ENCODE data around the gene ITPRIP.

The ITPRIP gene

DNA sequence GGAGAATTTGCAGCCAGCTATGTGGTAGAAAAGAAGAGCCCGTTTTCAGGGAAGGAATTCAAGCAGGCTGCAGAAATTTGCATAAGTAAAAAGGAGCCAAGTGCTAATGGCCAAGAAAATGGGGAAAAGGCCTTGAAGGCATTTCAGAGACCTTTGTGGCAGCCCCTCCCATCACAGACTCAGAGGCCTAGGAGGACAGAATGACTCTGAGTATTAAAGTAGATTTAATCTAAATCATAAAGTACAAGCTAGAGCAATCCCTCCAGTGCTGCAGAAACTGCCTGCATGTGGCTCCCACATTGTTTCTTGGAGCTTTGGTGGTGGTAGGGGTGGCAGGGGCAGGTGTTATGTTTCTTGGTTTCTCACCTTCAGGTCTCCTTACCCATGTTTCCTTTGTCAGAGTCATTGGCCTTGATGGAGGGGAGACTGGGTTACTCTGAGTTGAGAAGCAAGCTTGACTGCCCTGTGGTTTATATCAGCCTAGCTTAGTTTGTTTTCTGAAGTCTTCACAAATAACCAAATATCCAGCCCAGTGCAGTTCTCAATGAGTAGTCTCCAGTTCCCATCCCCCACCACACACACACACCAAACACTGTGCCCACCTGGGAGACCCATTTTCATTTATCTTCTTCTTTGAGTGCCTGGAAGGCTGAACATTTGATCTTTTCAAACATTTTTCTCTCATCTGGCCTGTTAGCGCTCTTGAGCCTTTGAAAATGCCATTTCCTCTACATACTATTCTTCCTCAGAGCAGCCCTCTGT lies 34.5 kb downstream of the ITPRIP start:
- TF ChIP-seq Cebpa-rat (IDR thresholded peaks at IDR 0.05): no peak
- Histone ChIP-seq H3K4me1 (peaks cover 9% of the 10 kb centered on the region), H3K4me3 (no peak overlapping the region), H3K36me3 (no peaks in the 10 kb centered on the region; the same call in 1 of the 2 replicates), H3K4me2 (no peak overlapping the region), H3K27me3 (no peaks in the 10 kb centered on the region), H3K27ac (no peak overlapping the region), H3K9ac (no peak overlapping the region), H4K20me1 (0 out of 2 replicates have a peak, but pooled peaks cover 17% of the 10 kb centered on the region), H3K9me3 (peaks cover 8% of the 10 kb centered on the region)

GRCh38 chr10:104301907-104302690 lies 36.2 kb downstream of the ITPRIP start:
- Histone ChIP-seq H3K4me2 (no peak overlapping the region), H3K27me3 (no peaks in the 10 kb centered on the region)

GRCh38 chr10:104300736-104301292 lies 37.5 kb downstream of the ITPRIP start:
- Histone ChIP-seq H3K4me3 (no peak overlapping the region), H4K20me1 (no peaks in the 10 kb centered on the region), H3K9ac (no peak overlapping the region), H3K4me2 (no peak overlapping the region), H3K4me1 (no peaks in the 10 kb centered on the region; the same call in 1 of the 2 replicates), H3K27ac (no peak overlapping the region), H3K27me3 (no peaks in the 10 kb centered on the region), H3K36me3 (no peaks in the 10 kb centered on the region), H3K9me3 (peaks cover 8% of the 10 kb centered on the region)
- no peak for TF ChIP-seq Cebpa-rat (IDR thresholded peaks at IDR 0.05)

More at GRCh38 chr10:104301907-104302690, 36.2 kb downstream of the ITPRIP start:
- no peak overlapping the region for H3K9ac ChIP-seq
- H3K27ac ChIP-seq: no peak overlapping the region
- no peak overlapping the region for H3K4me3 ChIP-seq
- peaks cover 8% of the 10 kb centered on the region for H3K9me3 ChIP-seq
- TF ChIP-seq Cebpa-rat (IDR thresholded peaks at IDR 0.05): no peak
- 0 out of 2 replicates have a peak, but pooled peaks cover 1% of the 10 kb centered on the region for H4K20me1 ChIP-seq
- no peaks in the 10 kb centered on the region for H3K36me3 ChIP-seq
- no peaks in the 10 kb centered on the region; the same call in 1 of the 2 replicates for H3K4me1 ChIP-seq

DNA sequence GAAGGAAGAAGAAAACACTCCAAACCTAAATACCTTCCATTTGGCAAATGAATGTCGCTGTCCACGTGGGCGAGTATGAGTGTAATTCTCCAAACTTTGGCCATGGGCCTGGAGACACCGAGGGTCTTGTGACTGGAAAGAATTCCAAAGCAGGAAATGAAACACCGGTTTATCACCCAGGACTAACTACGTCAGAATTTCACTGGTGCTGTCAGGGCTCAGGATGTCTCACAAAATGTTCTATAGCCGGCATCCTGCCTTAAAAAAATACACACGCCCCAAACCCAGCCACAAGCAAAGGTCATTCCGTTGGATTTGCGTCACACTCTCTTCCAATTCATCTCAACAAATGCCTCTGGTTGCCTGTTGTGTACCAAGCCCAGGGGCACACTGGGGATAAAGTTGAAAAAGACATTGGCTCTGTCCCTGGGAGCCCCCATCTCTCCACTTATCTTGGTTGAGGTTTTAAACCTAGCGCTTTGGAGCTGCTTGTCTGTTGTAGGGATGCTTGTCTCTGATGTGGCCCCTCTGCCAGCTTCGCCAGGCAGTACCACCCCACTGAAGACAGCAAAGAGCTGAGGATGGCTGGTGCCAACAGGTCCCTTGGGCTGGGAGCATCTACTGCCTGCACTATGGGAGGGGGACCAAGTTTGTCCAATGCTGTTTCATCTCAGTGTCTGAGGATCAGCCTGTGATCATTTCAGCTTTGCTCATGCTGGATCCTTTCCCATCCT lies 38.1 kb downstream of the ITPRIP start:
- Histone ChIP-seq H3K9ac (no peak overlapping the region), H3K4me2 (no peak overlapping the region), H3K27me3 (no peaks in the 10 kb centered on the region), H3K27ac (no peak overlapping the region), H3K4me1 (no peaks in the 10 kb centered on the region), H3K9me3 (peaks cover 8% of the 10 kb centered on the region), H3K4me3 (no peak overlapping the region), H3K36me3 (no peaks in the 10 kb centered on the region), H4K20me1 (no peaks in the 10 kb centered on the region)
- no peak for TF ChIP-seq Cebpa-rat (IDR thresholded peaks at IDR 0.05)

- H3K36me3 ChIP-seq: no peaks in the 10 kb centered on the region
- H3K27ac ChIP-seq: no peak overlapping the region
- no peaks in the 10 kb centered on the region for H4K20me1 ChIP-seq
- H3K4me3 ChIP-seq: no peak overlapping the region
- no peaks in the 10 kb centered on the region for H3K27me3 ChIP-seq
- no peak overlapping the region for H3K9ac ChIP-seq
- H3K4me2 ChIP-seq: peak overlapping the region; percentile 8; the same call in 1 of the 2 replicates
- no peaks in the 10 kb centered on the region for H3K4me1 ChIP-seq
- no peak for TF ChIP-seq Cebpa-rat (IDR thresholded peaks at IDR 0.05)
- peaks cover 8% of the 10 kb centered on the region for H3K9me3 ChIP-seq
These were observed 39.0 kb downstream of the ITPRIP start for GRCh38 chr10:104299031-104299904.

DNA sequence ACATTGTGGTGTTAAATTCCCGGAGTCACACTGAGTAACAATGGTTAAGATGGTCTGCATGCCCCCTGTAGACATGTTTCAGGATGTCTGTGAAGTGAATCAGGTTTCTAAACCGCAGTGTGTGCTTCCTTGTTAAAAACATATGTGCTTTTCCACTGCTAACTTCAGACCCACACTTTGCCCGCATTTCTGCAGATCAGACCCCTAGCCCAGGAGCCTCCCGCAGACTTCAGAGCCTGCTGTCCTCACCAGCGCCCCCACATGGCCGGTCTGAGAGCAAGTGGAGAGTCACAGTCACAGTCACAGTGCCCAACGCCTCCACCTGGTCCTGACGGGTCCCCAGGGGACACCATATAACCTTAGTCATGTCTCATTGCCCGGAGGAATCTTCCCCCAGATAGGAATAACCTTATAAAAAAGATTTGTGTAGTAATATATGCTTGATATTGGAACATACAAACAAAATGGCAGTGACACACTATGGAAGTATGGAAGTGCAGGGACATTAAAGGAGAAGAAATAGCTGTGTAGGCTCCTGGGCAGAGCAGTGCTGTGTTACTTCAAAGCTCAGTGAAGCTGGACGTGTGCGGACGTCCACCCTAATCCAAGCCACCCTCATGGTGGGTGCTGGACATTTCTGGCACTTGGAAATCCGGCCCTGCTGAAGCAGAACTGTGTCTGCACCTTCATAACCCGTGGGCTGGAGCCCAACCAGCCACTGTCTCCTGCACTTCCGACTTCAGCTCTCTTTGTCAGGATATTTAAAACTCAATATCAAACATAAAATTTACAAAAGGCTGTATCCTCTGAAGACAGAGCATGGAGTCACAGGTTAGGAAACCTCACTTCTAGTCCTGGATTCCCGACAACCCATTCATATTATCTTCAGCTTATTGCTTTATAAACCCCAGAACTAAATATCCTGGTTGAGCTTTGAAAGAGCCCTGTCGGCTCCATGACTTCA lies 40.3 kb downstream of the ITPRIP start:
- Histone ChIP-seq H3K4me2 (no peak overlapping the region), H3K36me3 (no peaks in the 10 kb centered on the region), H3K4me3 (no peak overlapping the region), H3K4me1 (peaks cover 6% of the 10 kb centered on the region; the same call in 1 of the 2 replicates), H3K27ac (no peak overlapping the region), H3K9me3 (no peaks in the 10 kb centered on the region), H4K20me1 (no peaks in the 10 kb centered on the region), H3K27me3 (no peaks in the 10 kb centered on the region), H3K9ac (no peak overlapping the region)
- no peak for TF ChIP-seq Cebpa-rat (IDR thresholded peaks at IDR 0.05)

- no peak for TF ChIP-seq Cebpa-rat (IDR thresholded peaks at IDR 0.05)
- Histone ChIP-seq H3K27ac (no peak overlapping the region), H3K27me3 (no peaks in the 10 kb centered on the region), H3K4me3 (no peak overlapping the region), H4K20me1 (no peaks in the 10 kb centered on the region), H3K4me1 (peaks cover 7% of the 10 kb centered on the region; the same call in 1 of the 2 replicates), H3K9ac (no peak overlapping the region), H3K9me3 (no peaks in the 10 kb centered on the region), H3K36me3 (no peaks in the 10 kb centered on the region), H3K4me2 (no peak overlapping the region)
These were observed 41.4 kb downstream of the ITPRIP start for GRCh38 chr10:104296687-104297436.
